Hematopoietic multipotent progenitor cell treated with erythropoietin and hydrocortisone succinate and interleukin-3 and kit ligand, for 4 days (in vitro differentiated cells): Measurements from ENCODE around the gene PSAP.

Source experiments
- DNase-seq: peaks from one replicate; pipeline ENCODE4 v3.0.0-alpha.2; 2015

PSAP gene

DNA sequence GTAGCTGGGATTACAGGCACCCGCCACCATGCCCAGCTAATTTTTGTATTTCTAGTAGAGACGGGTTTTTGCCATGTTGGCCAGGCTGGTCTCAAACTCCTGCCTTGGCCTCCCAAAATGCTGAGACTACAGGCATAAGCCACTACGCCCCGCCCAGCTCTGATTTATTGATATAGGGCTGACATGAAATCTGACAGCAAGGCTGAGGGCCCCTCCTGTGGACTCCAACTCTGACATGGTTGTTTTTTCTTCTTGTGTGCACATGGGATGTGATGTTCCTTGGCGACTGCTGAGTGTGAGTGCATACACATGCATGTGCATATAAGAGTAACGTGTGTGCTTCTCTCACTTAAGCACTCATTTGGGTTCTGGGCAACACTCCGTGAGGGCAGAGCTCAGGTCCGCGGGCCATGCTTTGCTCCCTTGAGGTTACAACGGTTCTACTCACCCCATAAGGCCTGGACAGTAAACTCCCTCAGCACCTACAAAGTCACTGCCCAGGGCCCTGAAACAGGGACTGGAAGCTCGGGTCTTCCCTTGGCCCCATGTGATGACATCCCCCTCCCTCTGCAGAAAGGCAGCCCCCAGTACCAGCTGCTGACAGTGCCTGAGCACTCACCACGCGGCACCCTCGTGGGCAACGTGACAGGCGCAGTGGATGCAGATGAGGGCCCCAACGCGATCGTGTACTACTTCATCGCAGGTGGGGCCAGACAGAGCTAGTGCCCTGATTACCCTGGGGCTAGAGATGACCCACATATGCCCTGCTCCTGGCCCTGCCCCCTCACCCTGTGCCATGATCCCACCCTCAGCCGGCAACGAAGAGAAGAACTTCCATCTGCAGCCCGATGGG lies 44.1 kb downstream of the PSAP start:
- DNase-seq, result no peak

DNA sequence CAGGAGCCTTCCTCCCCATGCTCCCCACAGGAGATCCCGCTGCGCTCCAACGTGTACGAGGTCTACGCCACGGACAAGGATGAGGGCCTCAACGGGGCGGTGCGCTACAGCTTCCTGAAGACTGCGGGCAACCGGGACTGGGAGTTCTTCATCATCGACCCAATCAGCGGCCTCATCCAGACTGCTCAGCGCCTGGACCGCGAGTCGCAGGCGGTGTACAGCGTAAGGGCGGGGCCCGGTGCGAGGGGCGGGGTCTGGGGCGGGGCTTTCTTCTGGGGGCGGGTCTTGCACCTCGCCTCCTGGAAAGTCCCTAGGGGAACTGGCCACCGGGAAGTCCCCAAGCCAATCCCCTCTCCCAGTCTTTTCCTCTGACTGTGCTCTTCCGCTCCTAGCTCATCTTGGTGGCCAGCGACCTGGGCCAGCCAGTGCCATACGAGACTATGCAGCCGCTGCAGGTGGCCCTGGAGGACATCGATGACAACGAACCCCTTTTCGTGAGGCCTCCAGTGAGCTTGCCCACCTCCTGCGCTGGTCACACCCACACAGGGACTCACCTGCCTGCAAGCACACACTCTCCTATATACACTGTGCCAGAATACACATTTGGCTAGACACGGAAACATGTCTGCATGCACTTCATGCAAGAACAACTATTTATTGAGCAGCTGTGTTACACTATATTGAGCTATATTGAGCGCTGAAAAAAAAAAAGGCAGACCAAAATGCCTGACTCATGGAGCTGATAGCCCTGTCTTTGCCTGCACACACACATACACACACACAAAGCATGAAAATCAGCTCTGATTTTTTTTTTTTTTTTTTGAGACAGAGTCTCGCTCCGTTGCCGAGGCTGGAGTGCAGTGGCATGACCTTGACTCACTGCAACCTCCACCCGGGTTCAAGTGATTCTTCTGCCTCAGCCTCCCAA lies 45.0 kb downstream of the PSAP start:
- DNase-seq, result peak; percentile 60

DNA sequence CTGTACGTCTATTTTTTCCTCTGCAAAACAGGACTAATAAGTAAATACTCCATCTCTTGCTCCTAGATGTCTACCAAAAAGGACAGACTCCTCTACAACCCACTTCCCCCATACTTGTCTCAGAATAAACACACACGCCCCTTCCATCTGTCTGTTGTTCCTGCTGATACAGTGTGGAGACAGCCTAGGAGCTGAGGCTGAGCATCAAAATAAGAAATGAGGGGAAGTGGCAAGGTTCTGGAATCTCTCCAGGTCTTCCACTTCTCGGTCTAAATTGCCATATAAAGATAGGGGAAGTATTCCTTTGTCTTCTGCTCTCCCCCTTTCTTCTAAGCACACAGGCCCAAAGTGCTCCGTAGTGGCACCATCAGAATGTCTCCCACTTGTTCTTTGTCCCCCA lies 47.0 kb downstream of the PSAP start:
- peak; percentile 76 for DNase-seq

DNA sequence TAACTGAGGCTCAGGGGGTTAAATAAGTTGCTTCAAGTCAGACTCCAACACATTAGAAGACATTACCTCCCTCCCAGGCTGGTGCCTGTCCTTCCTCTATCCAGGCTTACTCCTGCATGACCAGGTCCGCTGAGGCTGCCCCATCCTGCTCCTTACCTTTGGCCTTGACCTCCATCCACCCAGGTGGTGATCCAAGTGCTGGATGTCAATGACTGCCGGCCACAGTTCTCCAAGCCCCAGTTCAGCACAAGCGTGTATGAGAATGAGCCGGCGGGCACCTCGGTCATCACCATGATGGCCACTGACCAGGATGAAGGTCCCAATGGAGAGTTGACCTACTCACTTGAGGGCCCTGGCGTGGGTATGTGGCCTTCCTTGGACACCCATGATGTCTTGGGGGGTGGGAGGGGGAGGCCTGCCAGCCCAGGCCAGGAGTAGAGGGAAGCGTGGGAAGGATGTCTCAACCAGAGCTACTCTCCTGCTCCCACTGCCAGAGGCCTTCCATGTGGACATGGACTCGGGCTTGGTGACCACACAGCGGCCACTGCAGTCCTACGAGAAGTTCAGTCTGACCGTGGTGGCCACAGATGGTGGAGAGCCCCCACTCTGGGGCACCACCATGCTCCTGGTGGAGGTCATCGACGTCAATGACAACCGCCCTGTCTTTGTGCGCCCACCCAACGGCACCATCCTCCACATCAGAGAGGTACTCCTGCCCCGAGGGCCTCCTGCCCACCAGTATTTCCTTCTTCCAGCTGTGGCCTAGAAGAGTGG lies 48.1 kb downstream of the PSAP start:
- DNase-seq, result no peak

GRCh38 chr10:71802235-71802634 lies 48.8 kb downstream of the PSAP start:
- no peak for DNase-seq

DNA sequence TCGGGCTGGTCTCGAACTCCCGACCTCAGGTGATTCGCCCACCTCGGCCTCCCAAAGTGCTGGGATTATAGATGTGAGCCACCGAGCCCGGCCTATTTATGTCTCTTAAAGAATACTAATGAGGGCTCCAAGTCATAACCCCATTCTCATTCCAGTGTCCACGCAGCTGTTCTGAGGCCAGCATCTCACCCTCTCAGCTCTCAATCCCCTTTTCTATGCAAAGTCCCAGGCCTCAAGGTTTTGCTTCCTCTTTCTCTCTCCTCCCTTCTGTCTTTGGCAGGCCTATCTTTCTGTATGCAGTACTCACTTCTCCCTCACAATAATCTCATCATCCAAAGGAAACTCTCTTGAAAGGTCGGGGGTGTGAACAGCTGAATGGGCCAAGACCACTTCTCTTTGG lies 49.7 kb downstream of the PSAP start:
- DNase-seq, result peak; percentile 76

DNA sequence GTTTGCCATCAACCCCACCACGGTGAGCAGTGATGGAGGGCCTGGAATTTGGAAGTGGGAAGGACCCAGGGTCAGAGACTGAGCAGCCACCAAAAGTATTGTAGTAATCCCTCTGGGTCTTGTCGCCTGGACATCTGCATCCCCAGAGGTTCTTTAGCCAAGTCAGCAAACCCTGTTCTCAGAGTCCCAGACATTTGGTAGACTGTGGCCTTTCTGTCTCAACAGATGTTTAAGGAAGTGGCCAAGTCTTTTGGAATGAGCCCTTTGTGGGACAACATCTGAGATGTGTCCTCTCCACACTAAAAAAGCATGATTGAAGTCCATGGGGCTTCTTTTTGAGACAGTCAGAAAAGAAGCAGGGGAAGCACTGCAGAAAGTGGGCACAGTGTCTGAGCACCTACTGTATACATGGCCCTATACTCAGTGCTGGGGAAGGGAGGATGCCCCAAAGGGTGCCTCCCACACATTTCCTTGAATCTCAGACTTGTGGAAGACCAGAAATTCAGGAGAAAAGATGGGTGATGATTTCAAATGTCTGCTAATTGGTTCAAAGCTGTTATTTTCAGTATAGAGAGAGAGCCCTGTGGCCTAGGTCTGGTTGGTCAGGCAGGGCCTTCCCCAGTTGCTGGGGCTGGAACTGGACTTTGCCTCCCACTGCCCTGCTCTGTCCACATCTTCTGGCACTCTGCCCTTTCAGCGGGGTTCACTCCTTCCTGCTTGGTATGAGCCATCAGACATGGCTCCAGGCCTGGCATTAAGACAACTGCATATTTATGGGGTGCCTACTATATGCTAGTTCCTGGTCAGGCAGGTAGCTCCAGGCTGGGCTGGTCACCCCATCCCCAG lies 51.2 kb downstream of the PSAP start:
- DNase-seq, result no peak

GRCh38 chr10:71799112-71799511 lies 51.9 kb downstream of the PSAP start:
- no peak for DNase-seq

DNA sequence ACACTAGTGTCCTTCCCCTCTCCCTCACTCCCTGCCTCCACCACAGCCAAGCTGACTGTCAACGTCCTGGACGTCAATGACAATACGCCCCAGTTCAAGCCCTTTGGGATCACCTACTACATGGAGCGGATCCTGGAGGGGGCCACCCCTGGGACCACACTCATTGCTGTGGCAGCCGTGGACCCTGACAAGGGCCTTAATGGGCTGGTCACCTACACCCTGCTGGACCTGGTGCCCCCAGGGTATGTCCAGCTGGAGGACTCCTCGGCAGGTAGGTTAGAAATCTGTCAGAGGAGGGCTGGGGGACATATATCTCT lies 52.8 kb downstream of the PSAP start:
- DNase-seq, result no peak

DNA sequence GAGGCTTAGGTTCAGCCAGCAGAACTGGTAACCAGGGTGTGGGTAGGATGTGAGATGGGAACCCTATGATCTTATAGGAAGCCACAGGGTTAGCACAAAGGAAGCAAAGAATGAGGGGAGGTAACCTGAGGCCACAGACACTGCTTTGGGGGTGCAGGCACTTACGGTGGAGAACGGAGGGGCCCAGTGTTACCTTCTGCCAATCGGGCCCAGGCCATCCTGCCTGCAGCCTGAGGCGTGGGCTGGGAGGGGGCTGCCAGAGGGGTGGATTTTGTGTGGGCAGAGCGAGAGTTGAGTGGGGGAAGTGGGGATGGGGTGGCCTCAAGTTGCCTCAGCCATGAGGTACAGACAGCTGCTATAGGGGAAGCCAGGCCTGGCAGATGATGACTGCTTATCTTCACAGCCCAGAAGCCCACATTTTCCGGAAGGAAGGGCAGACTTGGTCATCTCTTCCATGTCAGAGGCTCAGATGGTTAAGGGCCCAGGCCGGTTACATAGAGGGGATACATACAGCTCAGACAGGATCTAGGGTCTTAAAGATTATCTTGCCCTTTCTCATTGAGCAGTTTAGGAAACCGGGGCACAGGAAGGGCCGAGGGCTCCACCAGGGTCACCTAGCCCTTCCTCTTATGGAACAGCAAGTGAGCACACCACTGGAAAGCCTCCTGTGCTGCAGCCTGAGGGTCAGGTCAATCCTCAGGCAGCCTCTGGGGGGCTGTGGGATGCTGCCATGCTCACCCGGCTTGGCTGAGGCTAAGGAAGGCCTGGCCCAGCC lies 53.3 kb downstream of the PSAP start:
- peak; percentile 98 for DNase-seq

DNA sequence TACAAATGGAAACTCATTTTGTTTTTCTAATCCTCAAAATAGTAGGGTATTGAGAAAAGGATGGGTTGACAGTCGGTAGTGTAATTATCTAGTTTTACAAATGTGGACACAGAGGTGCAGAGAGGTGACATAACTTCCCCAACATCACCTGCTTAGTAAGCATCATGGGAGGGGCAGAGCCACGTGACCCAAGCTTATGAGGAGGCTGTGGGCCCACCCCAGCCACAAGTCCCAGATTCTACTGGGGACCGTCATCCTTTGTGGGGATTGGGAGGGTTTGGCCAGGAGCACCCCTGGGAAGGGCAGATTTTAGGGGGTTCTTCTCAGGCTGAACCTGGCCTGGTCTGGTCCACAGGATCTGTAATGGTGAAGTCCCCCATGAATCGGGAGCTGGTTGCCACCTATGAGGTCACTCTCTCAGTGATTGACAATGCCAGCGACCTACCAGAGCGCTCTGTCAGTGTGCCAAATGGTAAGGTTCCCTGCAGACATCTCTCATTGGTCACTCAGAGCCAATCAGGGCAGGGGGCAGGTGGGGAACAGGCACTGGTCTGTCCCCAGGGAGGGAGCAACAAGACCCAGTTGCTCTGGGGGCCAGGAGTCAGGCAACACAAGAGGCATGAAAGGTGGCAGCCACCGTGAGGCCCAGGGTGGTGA lies 54.2 kb downstream of the PSAP start:
- DNase-seq, result peak; percentile 40

GRCh38 chr10:71795248-71795647 lies 55.8 kb downstream of the PSAP start:
- DNase-seq, result peak; percentile 72

DNA sequence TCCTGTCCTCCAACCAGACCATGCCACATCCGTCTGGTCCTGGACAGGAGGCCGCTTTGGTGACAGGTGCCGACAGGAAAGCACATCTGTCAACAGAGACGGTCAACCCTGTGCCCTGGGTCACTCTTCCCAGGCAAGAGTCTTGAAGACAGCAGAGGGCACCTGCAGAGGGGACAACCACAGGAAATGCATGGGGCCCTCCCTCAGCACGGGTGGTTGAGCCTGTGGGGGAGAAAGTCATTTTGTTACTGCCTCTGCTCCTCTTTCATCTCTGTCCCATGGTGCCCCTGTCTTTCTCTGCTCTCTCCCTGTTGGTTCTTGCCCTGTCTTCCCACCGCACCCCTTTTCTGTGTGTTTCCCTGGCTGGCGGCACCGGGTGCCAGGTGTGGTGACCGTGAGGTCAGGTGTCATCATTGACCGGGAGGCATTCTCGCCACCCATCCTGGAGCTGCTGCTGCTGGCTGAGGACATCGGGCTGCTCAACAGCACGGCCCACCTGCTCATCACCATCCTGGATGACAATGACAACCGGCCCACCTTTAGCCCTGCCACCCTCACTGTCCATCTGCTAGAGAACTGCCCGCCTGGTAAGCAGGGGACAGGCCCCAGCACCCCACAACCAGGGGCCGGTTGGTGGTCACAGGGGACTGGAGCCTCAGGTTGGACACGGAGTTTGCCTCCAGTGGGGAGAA lies 60.2 kb downstream of the PSAP start:
- DNase-seq, result no peak

DNA sequence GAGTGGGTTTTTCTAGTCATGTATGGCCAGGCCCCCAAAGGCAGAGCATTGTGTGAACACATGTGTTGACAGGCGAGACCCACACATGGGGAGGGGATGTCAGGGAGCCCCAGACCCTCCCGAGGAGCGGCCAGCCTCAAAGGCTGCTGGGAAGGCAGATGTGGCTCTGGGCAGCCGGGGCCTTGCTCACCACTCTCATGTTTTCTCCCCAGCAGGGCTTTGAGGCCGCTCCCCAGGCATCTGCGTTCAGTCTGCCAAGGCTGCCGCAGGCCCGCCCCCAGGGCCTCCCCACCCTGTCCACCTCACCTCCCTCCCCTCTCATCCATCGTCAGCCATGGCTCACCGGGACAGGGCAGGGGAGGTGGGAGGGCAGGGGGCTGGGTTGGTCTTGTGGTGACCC lies 61.2 kb downstream of the PSAP start:
- DNase-seq, result no peak

- no peak for DNase-seq
Measured at GRCh38 chr10:71788954-71789353, 62.1 kb downstream of the PSAP start.

GRCh38 chr10:71784679-71785272 lies 66.3 kb downstream of the PSAP start:
- DNase-seq, result no peak

- DNase-seq, result no peak
Measured at GRCh38 chr10:71783917-71784678, 67.0 kb downstream of the PSAP start.

GRCh38 chr10:71782917-71783490 lies 68.0 kb downstream of the PSAP start:
- peak; percentile 47 for DNase-seq
